ENCODE data around the gene TRPM6.

TRPM6 gene

DNA sequence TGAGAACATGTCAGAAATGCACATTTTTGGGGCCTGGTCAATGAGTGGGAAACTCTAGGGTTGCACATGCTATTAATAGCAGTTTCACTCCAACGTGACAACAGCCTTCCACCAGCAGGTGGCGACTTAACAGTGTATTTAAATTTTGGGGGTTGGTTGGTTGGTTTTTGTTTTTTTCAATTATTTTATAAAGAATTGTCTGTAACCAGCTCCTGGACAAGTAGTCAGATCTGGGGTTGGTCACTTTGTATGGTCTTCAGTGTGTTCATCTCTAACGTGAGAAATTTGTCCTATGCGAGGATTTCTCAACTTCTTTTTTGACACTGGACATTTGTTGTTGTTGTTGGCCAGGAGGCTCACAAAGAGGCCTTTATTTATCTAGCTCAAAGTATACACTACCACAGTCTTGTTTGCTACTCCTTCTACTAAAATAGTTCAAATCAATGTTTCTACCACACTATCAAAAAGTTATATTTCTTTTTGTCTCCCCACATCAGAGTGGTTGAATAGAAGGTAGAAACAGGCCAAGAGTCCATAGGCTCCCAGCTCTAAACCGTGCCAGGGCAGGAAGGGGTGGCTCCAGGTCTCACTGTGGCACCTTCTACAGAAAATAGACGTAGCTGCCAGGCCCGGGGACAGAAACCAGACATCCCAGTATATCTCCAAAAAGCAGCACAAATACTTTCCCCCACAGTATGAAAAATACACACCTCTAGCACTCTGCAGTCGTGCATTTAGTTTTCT lies 110.4 kb downstream of the TRPM6 start:
- Histone ChIP-seq H4K20me1 (no peaks in the 10 kb centered on the region), H3K9ac (peak overlapping the region; percentile 19; the same call in 1 of the 2 replicates), H3K4me3 (no peak overlapping the region), H3K27ac (no peak overlapping the region), H3K4me1 (no peaks in the 10 kb centered on the region), H3K9me3 (no peaks in the 10 kb centered on the region), H3K27me3 (no peaks in the 10 kb centered on the region), H3K36me3 (no peaks in the 10 kb centered on the region), H3K4me2 (no peak overlapping the region)
- TF ChIP-seq Cebpa-rat (IDR thresholded peaks at IDR 0.05), result no peak

DNA sequence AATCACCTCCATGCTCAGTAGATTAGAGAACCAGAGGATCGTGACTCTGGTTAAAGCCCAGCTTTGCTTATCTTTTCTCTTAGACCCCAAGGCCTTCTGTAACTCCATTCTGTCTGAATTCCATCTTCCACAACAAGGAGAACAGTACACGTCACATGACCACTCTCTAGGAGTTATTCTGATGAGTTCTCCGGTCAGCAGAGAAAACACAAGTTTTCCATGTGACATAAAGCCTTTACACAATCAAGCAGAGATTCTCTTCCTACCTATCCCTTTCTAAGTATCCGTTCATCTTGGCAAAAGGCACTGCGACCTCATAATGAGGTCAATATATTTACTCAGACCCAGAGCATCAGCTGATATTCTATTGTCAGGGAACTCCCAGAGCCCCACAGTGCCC lies 112.3 kb downstream of the TRPM6 start:
- no peaks in the 10 kb centered on the region for H3K9me3 ChIP-seq
- TF ChIP-seq Cebpa-rat (IDR thresholded peaks at IDR 0.05), result no peak
- no peak overlapping the region for H3K27ac ChIP-seq
- H3K4me2 ChIP-seq, result no peak overlapping the region
- no peak overlapping the region for H3K4me3 ChIP-seq
- peak overlapping the region; percentile 10; the same call in 1 of the 2 replicates for H3K9ac ChIP-seq
- no peaks in the 10 kb centered on the region for H3K36me3 ChIP-seq
- no peaks in the 10 kb centered on the region for H3K27me3 ChIP-seq
- no peaks in the 10 kb centered on the region for H4K20me1 ChIP-seq
- H3K4me1 ChIP-seq, result no peaks in the 10 kb centered on the region

DNA sequence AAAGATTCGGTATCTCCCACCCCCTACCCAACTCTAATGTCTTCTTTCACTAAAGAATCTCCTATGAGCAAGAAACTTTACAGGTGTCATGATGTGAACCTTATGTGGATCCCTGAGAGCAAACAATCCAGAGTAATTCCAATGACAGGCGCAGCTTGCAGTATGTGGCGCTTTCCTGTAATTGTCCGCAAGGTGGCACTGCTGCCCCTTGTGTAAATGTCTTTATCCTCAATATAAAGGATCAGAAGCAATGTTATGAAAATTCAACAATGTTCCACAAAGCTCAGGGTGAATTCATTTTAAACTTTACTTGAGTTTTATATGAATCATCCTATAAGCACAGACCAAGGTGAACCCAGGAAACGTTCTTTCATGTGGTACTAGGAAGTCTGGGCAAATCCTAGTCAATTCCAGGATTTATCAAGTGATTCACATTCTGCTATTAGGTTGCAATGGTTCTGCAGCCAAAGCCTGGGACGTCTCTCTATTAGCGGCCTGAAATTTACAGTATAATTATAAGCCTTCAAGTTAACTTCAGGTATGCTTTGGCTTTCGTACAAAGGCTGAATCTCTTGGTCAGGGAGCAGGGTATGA lies 113.7 kb downstream of the TRPM6 start:
- H3K36me3 ChIP-seq, result no peaks in the 10 kb centered on the region
- H3K27ac ChIP-seq, result no peak overlapping the region
- no peaks in the 10 kb centered on the region for H3K27me3 ChIP-seq
- H3K4me2 ChIP-seq, result no peak overlapping the region
- H3K9me3 ChIP-seq, result no peaks in the 10 kb centered on the region
- no peak overlapping the region for H3K9ac ChIP-seq
- no peak overlapping the region for H3K4me3 ChIP-seq
- no peak for TF ChIP-seq Cebpa-rat (IDR thresholded peaks at IDR 0.05)
- no peaks in the 10 kb centered on the region for H4K20me1 ChIP-seq
- no peaks in the 10 kb centered on the region for H3K4me1 ChIP-seq

- Histone ChIP-seq H3K27me3 (no peaks in the 10 kb centered on the region), H3K36me3 (no peaks in the 10 kb centered on the region), H3K4me1 (no peaks in the 10 kb centered on the region), H3K9me3 (no peaks in the 10 kb centered on the region), H3K27ac (no peak overlapping the region), H3K9ac (no peak overlapping the region), H3K4me2 (no peak overlapping the region), H3K4me3 (no peak overlapping the region), H4K20me1 (no peaks in the 10 kb centered on the region)
- no peak for TF ChIP-seq Cebpa-rat (IDR thresholded peaks at IDR 0.05)
Observed at GRCh38 chr9:74772121-74772520, 115.6 kb downstream of the TRPM6 start.

- Histone ChIP-seq H3K27ac (no peak overlapping the region), H4K20me1 (no peaks in the 10 kb centered on the region), H3K9ac (no peak overlapping the region), H3K9me3 (no peaks in the 10 kb centered on the region), H3K27me3 (no peaks in the 10 kb centered on the region), H3K36me3 (no peaks in the 10 kb centered on the region), H3K4me3 (no peak overlapping the region), H3K4me2 (no peak overlapping the region), H3K4me1 (no peaks in the 10 kb centered on the region)
- no peak for TF ChIP-seq Cebpa-rat (IDR thresholded peaks at IDR 0.05)
Observed at GRCh38 chr9:74771672-74772071, 116.0 kb downstream of the TRPM6 start.

- Histone ChIP-seq H3K27ac (no peak overlapping the region), H3K4me2 (no peak overlapping the region), H3K27me3 (no peaks in the 10 kb centered on the region), H4K20me1 (no peaks in the 10 kb centered on the region), H3K4me3 (no peak overlapping the region), H3K36me3 (no peaks in the 10 kb centered on the region), H3K4me1 (no peaks in the 10 kb centered on the region), H3K9ac (no peak overlapping the region), H3K9me3 (no peaks in the 10 kb centered on the region)
- no peak for TF ChIP-seq Cebpa-rat (IDR thresholded peaks at IDR 0.05)
Observed at GRCh38 chr9:74771262-74771585, 116.5 kb downstream of the TRPM6 start.

DNA sequence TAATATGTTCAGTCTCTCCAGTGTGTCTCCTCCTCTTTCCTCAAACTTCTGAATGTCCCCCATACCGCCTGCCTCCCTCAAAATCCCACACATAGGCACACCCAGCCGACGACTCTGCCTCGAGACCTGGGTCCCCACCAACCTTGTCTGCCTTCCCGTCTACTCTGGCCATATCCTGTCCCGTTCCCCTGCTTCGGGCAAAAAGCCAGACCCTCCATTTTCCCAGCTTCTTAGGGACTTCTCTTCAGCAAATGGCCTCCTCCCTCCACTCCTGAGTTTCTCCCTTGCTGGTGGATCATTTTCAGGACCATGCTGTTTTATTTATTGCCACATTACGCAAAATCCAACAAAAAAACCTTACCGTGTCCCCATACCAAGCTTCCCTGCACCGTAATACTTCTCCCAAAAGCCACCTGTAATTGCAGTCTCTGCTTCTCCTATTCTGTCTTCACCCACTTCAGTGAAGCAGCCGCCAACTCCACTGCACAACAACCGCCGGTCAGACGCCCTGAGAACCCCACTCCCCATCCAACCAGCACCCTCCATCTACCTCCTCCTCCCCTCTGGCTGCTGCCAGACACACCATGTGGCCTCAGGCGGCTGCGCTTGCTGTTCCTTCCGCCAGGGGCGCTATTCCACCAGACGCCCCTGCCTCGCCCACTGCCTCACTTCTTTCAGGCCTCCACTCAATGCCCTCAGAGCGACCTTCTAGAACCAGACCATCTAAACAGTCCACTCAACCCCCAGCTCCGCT lies 117.0 kb downstream of the TRPM6 start:
- no peak overlapping the region for H3K4me2 ChIP-seq
- no peaks in the 10 kb centered on the region for H4K20me1 ChIP-seq
- H3K9me3 ChIP-seq, result no peaks in the 10 kb centered on the region
- H3K4me3 ChIP-seq, result no peak overlapping the region
- no peaks in the 10 kb centered on the region for H3K4me1 ChIP-seq
- no peaks in the 10 kb centered on the region for H3K27me3 ChIP-seq
- no peak overlapping the region for H3K27ac ChIP-seq
- no peak overlapping the region for H3K9ac ChIP-seq
- H3K36me3 ChIP-seq, result no peaks in the 10 kb centered on the region
- no peak for TF ChIP-seq Cebpa-rat (IDR thresholded peaks at IDR 0.05)

GRCh38 chr9:74765481-74765971 lies 122.2 kb downstream of the TRPM6 start:
- H3K4me3 ChIP-seq, result no peak overlapping the region
- no peaks in the 10 kb centered on the region for H3K27me3 ChIP-seq
- H3K36me3 ChIP-seq, result no peaks in the 10 kb centered on the region
- no peak for TF ChIP-seq Cebpa-rat (IDR thresholded peaks at IDR 0.05)
- H3K27ac ChIP-seq, result no peak overlapping the region
- H3K4me2 ChIP-seq, result no peak overlapping the region
- no peak overlapping the region for H3K9ac ChIP-seq
- H4K20me1 ChIP-seq, result no peaks in the 10 kb centered on the region
- no peaks in the 10 kb centered on the region for H3K4me1 ChIP-seq
- H3K9me3 ChIP-seq, result no peaks in the 10 kb centered on the region

GRCh38 chr9:74762950-74763349 lies 124.8 kb downstream of the TRPM6 start:
- Histone ChIP-seq H3K36me3 (no peaks in the 10 kb centered on the region), H3K4me2 (no peak overlapping the region), H3K27ac (no peak overlapping the region), H3K4me1 (no peaks in the 10 kb centered on the region), H3K4me3 (no peak overlapping the region), H3K27me3 (no peaks in the 10 kb centered on the region), H3K9ac (no peak overlapping the region), H4K20me1 (no peaks in the 10 kb centered on the region), H3K9me3 (no peaks in the 10 kb centered on the region)
- TF ChIP-seq Cebpa-rat (IDR thresholded peaks at IDR 0.05), result no peak
